Ascending aorta (tissue), 2 donors: ENCODE results near the gene KPNA5. TPM values are rescaled to one million over a fixed set of nuclear protein-coding genes. Genes with fewer than 3 reads are reported as not detected.
"Not testable (repeated sequence)": the region's sequence is repeated elsewhere in the genome, so short reads cannot be mapped to it uniquely, and the experiment has no call there.

Source experiments
- DNase-seq, 2 donors: peaks; one replicate each; pipeline ENCODE4 v3.0.0-alpha.2; 2019; ENCODE audit warnings: low spot score in 2 of 2
- H3K27ac ChIP-seq, 2 donors: fragments of 200-600 bp; sonication (generic); one replicate each; pipeline ENCODE4 v1.5.1; 2016 to 2017; ENCODE audit warnings: mild to moderate bottlenecking in 1 of 2
- H3K27me3 ChIP-seq: fragments of 200-600 bp; sonication (generic); one replicate; pipeline ENCODE4 v1.5.1; 2017
- H3K36me3 ChIP-seq, 2 donors: fragments of 200-600 bp; sonication (generic); one replicate each; pipeline ENCODE4 v1.5.1; 2016
- H3K4me1 ChIP-seq, 2 donors: fragments of 200-600 bp; sonication (generic); one replicate each; pipeline ENCODE4 v1.5.1; 2016 to 2017; ENCODE audit warnings: mild to moderate bottlenecking in 1 of 2
- H3K4me3 ChIP-seq, 2 donors: fragments of 200-600 bp; sonication (generic); one replicate each; pipeline ENCODE4 v1.5.1; 2016 to 2017; ENCODE audit warnings: mild to moderate bottlenecking in 1 of 2
- H3K9me3 ChIP-seq, 2 donors: fragments of 200-600 bp; sonication (generic); one replicate each; pipeline ENCODE4 v1.5.1; 2016
- CTCF ChIP-seq, 3 experiments: fragments of 200-600 bp in 2 of 3; fragments of 450-650 bp in 1 of 3; sonication (generic) in 2 of 3; IDR thresholded peaks; one replicate each; pipeline ENCODE4 v1.5.1; 2016 to 2019; ENCODE audit warnings: antibody characterized with exemption in 3 of 3, mild to moderate bottlenecking in 1 of 3, moderate library complexity in 1 of 3
- intact Hi-C: fragments of 100-400 bp; cut with DNase I; formaldehyde crosslinking; loops from one replicate; pipeline ENCODE4 v1.15.1; 2023
- total RNA-seq: library from RNA; depleted of rRNA; stranded (reverse); fragments of >200 nt; gene quantifications from one replicate; pipeline ENCODE4 v1.1.0, GENCODE V29; 2016

The KPNA5 gene
- total RNA-seq, 1 donor from 2014 or later, result 0.96 TPM

DNA sequence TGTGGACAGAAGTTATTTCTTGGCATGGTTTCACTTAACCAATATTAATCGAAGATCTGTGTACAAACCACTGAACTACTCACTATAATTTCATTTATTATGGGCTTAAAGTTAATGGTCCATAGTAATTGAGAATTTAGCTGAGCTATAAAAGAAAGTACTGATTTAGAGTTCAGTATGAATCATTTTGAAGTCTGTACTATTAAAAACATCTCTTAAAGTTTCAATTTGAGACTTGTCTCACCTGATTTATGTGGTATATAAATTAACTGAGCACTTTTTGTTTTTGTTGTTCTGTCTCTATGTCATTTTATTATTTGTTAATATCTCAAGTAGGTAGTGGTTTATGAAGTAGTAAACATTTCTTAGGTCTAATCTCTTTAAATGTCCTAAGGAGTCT lies 24.9 kb downstream of the KPNA5 start:
- no peak overlapping the region for H3K27ac ChIP-seq
- peaks cover 8 to 42% of the 10 kb centered on the region in 2 donors for H3K36me3 ChIP-seq
- TF ChIP-seq CTCF (IDR thresholded peaks at IDR 0.05), result no peak
- DNase-seq, result no peak
- no peak overlapping the region for H3K4me3 ChIP-seq
- H3K4me1 ChIP-seq, result peaks cover 0 to 5% of the 10 kb centered on the region in 2 donors
- intact Hi-C loops, result no loop called here
- no peaks in the 10 kb centered on the region for H3K9me3 ChIP-seq
- H3K27me3 ChIP-seq, result no peaks in the 10 kb centered on the region

GRCh38 chr6:116714296-116714695 lies 33.3 kb downstream of the KPNA5 start:
- Histone ChIP-seq H3K27me3 (no peaks in the 10 kb centered on the region), H3K4me3 (no peak overlapping the region), H3K9me3 (no peaks in the 10 kb centered on the region), H3K27ac (no peak overlapping the region), H3K36me3 (peaks cover 21 to 49% of the 10 kb centered on the region in 2 donors), H3K4me1 (no peaks in the 10 kb centered on the region)
- intact Hi-C loops, result no loop called here
- DNase-seq, result no peak
- TF ChIP-seq CTCF (IDR thresholded peaks at IDR 0.05), result no peak

GRCh38 chr6:116714761-116715160 lies 33.8 kb downstream of the KPNA5 start:
- H3K27ac ChIP-seq, result no peak overlapping the region
- intact Hi-C loops, result no loop called here
- no peaks in the 10 kb centered on the region for H3K27me3 ChIP-seq
- TF ChIP-seq CTCF (IDR thresholded peaks at IDR 0.05), result no peak
- H3K9me3 ChIP-seq, result no peaks in the 10 kb centered on the region
- H3K4me3 ChIP-seq, result no peak overlapping the region
- H3K36me3 ChIP-seq, result peaks cover 25 to 52% of the 10 kb centered on the region in 2 donors
- no peak for DNase-seq
- no peaks in the 10 kb centered on the region for H3K4me1 ChIP-seq

GRCh38 chr6:116726947-116727346 lies 45.9 kb downstream of the KPNA5 start:
- Histone ChIP-seq H3K4me3 (no peak overlapping the region), H3K27me3 (no peaks in the 10 kb centered on the region), H3K36me3 (peaks cover 23 to 84% of the 10 kb centered on the region in 2 donors), H3K9me3 (no peaks in the 10 kb centered on the region), H3K27ac (no peak overlapping the region), H3K4me1 (no peaks in the 10 kb centered on the region)
- TF ChIP-seq CTCF (IDR thresholded peaks at IDR 0.05), result no peak
- intact Hi-C loops, result no loop called here
- no peak for DNase-seq

DNA sequence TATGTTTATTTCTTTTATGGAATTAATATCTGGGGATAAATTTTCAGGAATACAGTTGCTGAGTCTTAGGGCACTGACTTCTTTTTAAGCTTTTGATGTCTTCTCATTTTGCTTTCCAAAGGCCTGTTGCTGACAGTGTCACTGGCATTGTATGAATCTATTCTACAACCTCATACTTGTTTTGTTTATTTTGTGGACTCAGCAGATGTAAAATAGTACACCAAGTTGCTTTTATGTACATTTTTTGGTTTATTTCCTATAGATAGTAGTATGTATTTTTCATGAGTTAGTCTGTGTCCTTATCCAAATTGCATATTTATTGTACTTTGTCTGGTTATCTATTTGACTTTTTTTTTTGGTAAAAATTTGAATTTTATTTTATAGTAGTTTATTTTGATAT lies 49.5 kb downstream of the KPNA5 start:
- Histone ChIP-seq H3K4me1 (no peaks in the 10 kb centered on the region), H3K9me3 (peaks cover 0 to 11% of the 10 kb centered on the region in 2 donors), H3K27me3 (no peaks in the 10 kb centered on the region), H3K4me3 (no peak overlapping the region), H3K27ac (no peak overlapping the region), H3K36me3 (peaks cover 5 to 85% of the 10 kb centered on the region in 2 donors)
- no peak for DNase-seq
- intact Hi-C loops, result no loop called here
- TF ChIP-seq CTCF (IDR thresholded peaks at IDR 0.05), result no peak

- H3K36me3 ChIP-seq, result peaks cover 0 to 48% of the 10 kb centered on the region in 2 donors
- no peak overlapping the region for H3K27ac ChIP-seq
- peaks cover 6 to 44% of the 10 kb centered on the region in 2 donors for H3K9me3 ChIP-seq
- no peaks in the 10 kb centered on the region for H3K27me3 ChIP-seq
- H3K4me3 ChIP-seq, result no peak overlapping the region
- no peaks in the 10 kb centered on the region for H3K4me1 ChIP-seq
- TF ChIP-seq CTCF (IDR thresholded peaks at IDR 0.05), result no peak
- intact Hi-C loops, result no loop called here
- no peak for DNase-seq
These were observed 56.0 kb downstream of the KPNA5 start for GRCh38 chr6:116737004-116737403.

DNA sequence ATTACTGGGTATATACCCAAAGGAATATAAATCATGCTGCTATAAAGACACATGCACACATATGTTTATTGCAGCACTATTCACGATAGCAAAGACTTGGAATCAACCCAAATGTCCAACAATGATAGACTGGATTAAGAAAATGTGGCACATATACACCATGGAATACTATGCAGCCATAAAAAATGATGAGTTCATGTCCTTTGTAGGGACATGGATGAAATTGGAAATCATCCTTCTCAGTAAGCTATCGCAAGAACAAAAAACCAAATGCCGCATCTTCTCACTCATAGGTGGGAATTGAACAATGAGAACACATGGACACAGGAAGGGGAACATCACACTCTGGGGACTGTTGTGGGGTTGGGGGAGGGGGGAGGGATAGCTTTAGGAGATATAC lies 59.5 kb downstream of the KPNA5 start:
- DNase-seq, intact Hi-C loops, H3K27me3 ChIP-seq, H3K4me1 ChIP-seq, H3K27ac ChIP-seq, H3K4me3 ChIP-seq: not testable (repeated sequence)
- H3K9me3 ChIP-seq, result peaks cover 6 to 33% of the 10 kb centered on the region in 2 donors
- peaks cover 0 to 15% of the 10 kb centered on the region in 2 donors for H3K36me3 ChIP-seq
